Endothelial cell of umbilical vein (primary cell): ENCODE measurements around the gene CAMTA1.

Experiments
- CTCF ChIP-seq, 2 donors: IDR thresholded peaks; 1 replicate in 1 of 2; 2 replicates in 1 of 2; pipeline ENCODE4 v1.5.1; 2011; ENCODE audit warnings: low read length in 2 of 2, mild to moderate bottlenecking in 2 of 2, moderate library complexity in 2 of 2, control low read depth in 1 of 2, inconsistent platforms in 1 of 2, low read depth in 1 of 2; ENCODE audit not compliant: insufficient read depth in 1 of 2; ENCODE audit errors: extremely low read depth in 1 of 2
- EZH2 ChIP-seq: IDR thresholded peaks from 2 replicates; pipeline ENCODE4 v1.6.1; 2012; ENCODE audit warnings: borderline replicate concordance, low read depth, mild to moderate bottlenecking, moderate library complexity, low read length, inconsistent platforms; ENCODE audit not compliant: severe bottlenecking
- FOS ChIP-seq: IDR thresholded peaks from 2 replicates; pipeline ENCODE4 v1.6.1; 2011; ENCODE audit warnings: mild to moderate bottlenecking, low read length, moderate library complexity, borderline replicate concordance; ENCODE audit not compliant: insufficient read depth
- GATA2 ChIP-seq: IDR thresholded peaks from 2 replicates; pipeline ENCODE4 v1.7.0; 2011; ENCODE audit warnings: low read depth, mild to moderate bottlenecking, moderate library complexity, mixed read lengths, low read length; ENCODE audit not compliant: insufficient read length, insufficient read depth
- JUN ChIP-seq: IDR thresholded peaks from 2 replicates; pipeline ENCODE4 v1.6.1; 2011; ENCODE audit warnings: borderline replicate concordance, low read depth; ENCODE audit not compliant: insufficient read length, insufficient read depth
- MAX ChIP-seq: IDR thresholded peaks from 2 replicates; pipeline ENCODE4 v1.6.1; 2011; ENCODE audit not compliant: insufficient read depth, insufficient read length
- MYC ChIP-seq: IDR thresholded peaks from one replicate; pipeline ENCODE4 v1.6.1; 2011; ENCODE audit warnings: mild to moderate bottlenecking, low read depth, low read length
- POLR2A ChIP-seq: IDR thresholded peaks from 2 replicates; pipeline ENCODE4 v1.6.1; 2012; ENCODE audit warnings: low read depth, mild to moderate bottlenecking, control low read depth, low read length
- POLR2AphosphoS5 ChIP-seq: IDR thresholded peaks from 2 replicates; pipeline ENCODE4 v1.6.1; 2012; ENCODE audit warnings: low read depth, mild to moderate bottlenecking, control low read depth, low read length, moderate library complexity; ENCODE audit not compliant: insufficient read depth

- no peak for TF ChIP-seq CTCF (IDR thresholded peaks at IDR 0.05; ENCODE audit: extremely low read depth in 1 of 2, insufficient read depth in 1 of 2, low read depth in 1 of 2, low read length in 2 of 2)
- no peak for TF ChIP-seq EZH2
- TF ChIP-seq POLR2AphosphoS5, result no peak
- no peak for TF ChIP-seq FOS
- no peak for TF ChIP-seq POLR2A
- TF ChIP-seq MYC, result no peak
- TF ChIP-seq JUN, result no peak
- TF ChIP-seq MAX, result no peak
- no peak for TF ChIP-seq GATA2
Measured at GRCh38 chr1:7761103-7761502, 975.8 kb downstream of the CAMTA1 start.
